Lower lobe of right lung (tissue), 2 donors: ENCODE data around the gene ARL13B. TPM values are rescaled to one million over a fixed set of nuclear protein-coding genes. Genes with fewer than 3 reads are reported as not detected.
"Not testable (repeated sequence)": the region's sequence is repeated elsewhere in the genome, so short reads cannot be mapped to it uniquely, and the experiment has no call there.

Experiments used
- ATAC-seq, 2 donors: fragments of 200-7000 bp; cut with Tn5 transposase; one replicate each; pipeline ENCODE4 v1.9.1; 2020 to 2022; ENCODE audit warnings: mild to moderate bottlenecking in 2 of 2, moderate library complexity in 2 of 2
- DNase-seq: peaks from one replicate; pipeline ENCODE4 v3.0.0-alpha.2; 2020
- H3K27ac ChIP-seq: fragments of 200-600 bp; one replicate; pipeline ENCODE4 v1.8.0; 2022
- H3K27me3 ChIP-seq: fragments of 200-600 bp; one replicate; pipeline ENCODE4 v1.8.0; 2022; ENCODE audit warnings: low read depth
- H3K36me3 ChIP-seq: fragments of 200-600 bp; one replicate; pipeline ENCODE4 v1.8.0; 2022; ENCODE audit warnings: mild to moderate bottlenecking
- H3K4me1 ChIP-seq: fragments of 200-600 bp; one replicate; pipeline ENCODE4 v1.8.0; 2022
- H3K4me3 ChIP-seq: fragments of 200-600 bp; one replicate; pipeline ENCODE4 v1.8.0; 2022; ENCODE audit warnings: mild to moderate bottlenecking
- H3K9me3 ChIP-seq: fragments of 200-600 bp; one replicate; pipeline ENCODE4 v1.8.0; 2022
- intact Hi-C: fragments of 100-400 bp; cut with DNase I; formaldehyde crosslinking; loops from one replicate; pipeline ENCODE4 v1.11.0; 2022
- total RNA-seq: library from RNA; stranded (reverse); fragmentation: NEBNext Ultra II Directional; extraction: Animal tissue kit (Norgen Biotek cat#: 25700); gene quantifications from one replicate; pipeline ENCODE4 v1.2.1, GENCODE V29; 2021
- TF ChIP-seq, protein P1 (sequence below): fragments of 200-600 bp; IDR thresholded peaks from one replicate; pipeline ENCODE4 v1.8.0; 2022; ENCODE audit warnings: antibody characterized with exemption, mild to moderate bottlenecking
- donor health status: DM: no; HTN: yes; CAD: no; lungs with severe emphysema.

The ARL13B gene
- total RNA-seq, 1 donor from 2014 or later: 21.1 TPM

DNA sequence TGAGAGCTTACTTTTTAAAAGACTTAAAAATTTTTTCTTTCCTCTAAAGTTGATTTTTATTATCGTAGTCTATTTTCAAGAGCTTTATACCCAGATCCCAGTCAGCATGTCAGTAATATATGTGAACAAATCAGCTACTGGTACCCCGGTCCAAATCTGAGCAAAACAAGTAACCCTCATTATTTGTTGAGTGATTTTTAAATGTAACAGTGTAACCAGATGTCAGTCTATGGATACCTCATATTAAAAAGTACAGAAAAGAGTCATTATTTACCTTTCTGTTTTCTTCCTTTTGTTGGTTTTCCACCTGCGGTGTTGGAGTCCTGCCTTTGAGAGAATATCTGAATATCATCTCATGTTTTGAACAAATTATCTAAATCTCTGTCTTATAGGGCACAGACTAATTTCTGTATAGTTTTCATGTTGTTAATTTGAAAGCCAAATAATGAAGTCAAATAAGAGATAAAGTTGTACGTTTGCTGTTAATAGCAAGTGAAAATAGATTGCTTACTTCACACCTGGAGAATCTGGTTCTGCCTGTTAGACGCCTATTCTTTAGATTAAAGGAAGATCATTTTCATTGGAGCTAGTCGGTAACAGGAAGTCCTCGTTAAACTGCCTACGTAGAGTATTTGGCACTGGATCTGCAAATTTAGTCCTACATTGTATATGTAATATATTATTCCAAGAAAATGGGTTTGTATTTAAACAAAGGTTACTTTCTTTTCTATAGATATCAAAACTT is 48.3 kb downstream of the ARL13B start, which contains the start of gene STX19:
STX19 (minus strand) TSS at position 505 of the 745 bp plus-strand sequence. CDS start 13,328 bp downstream, outside the sequence.
- no peaks in the 10 kb centered on the region for H3K4me1 ChIP-seq
- intact Hi-C loops: no loop called here
- TF ChIP-seq, protein P1, sequence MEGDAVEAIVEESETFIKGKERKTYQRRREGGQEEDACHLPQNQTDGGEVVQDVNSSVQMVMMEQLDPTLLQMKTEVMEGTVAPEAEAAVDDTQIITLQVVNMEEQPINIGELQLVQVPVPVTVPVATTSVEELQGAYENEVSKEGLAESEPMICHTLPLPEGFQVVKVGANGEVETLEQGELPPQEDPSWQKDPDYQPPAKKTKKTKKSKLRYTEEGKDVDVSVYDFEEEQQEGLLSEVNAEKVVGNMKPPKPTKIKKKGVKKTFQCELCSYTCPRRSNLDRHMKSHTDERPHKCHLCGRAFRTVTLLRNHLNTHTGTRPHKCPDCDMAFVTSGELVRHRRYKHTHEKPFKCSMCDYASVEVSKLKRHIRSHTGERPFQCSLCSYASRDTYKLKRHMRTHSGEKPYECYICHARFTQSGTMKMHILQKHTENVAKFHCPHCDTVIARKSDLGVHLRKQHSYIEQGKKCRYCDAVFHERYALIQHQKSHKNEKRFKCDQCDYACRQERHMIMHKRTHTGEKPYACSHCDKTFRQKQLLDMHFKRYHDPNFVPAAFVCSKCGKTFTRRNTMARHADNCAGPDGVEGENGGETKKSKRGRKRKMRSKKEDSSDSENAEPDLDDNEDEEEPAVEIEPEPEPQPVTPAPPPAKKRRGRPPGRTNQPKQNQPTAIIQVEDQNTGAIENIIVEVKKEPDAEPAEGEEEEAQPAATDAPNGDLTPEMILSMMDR: no peak
- H3K9me3 ChIP-seq: no peaks in the 10 kb centered on the region
- peak within 1 kb of the TSS; percentile 32 for H3K27ac ChIP-seq
- DNase-seq: no peak
- no peaks in the 10 kb centered on the region for H3K36me3 ChIP-seq
- no peaks in the 10 kb centered on the region for H3K27me3 ChIP-seq
- H3K4me3 ChIP-seq: peak within 1 kb of the TSS; percentile 44
- peak; percentile 64 to 92 for ATAC-seq

GRCh38 chr3:94036909-94037507 is 57.1 kb downstream of the ARL13B start:
- Histone ChIP-seq H3K36me3 (no peaks in the 10 kb centered on the region), H3K4me1 (no peaks in the 10 kb centered on the region), H3K4me3 (no peak overlapping the region), H3K9me3 (no peaks in the 10 kb centered on the region), H3K27ac (no peak overlapping the region), H3K27me3 (no peaks in the 10 kb centered on the region)
- DNase-seq (no peak), ATAC-seq (peak in 1 of 2 donors; percentile 50)
- TF ChIP-seq, protein P1: peak; percentile 47
- intact Hi-C loops: no loop called here

GRCh38 chr3:94043285-94043684 is 63.3 kb downstream of the ARL13B start:
- intact Hi-C loops: no loop called here
- Histone ChIP-seq H3K4me1 (no peaks in the 10 kb centered on the region), H3K27ac (no peak overlapping the region), H3K9me3 (no peaks in the 10 kb centered on the region), H3K4me3 (no peak overlapping the region), H3K27me3 (no peaks in the 10 kb centered on the region), H3K36me3 (peaks cover 6% of the 10 kb centered on the region)
- TF ChIP-seq, protein P1: no peak
- DNase-seq: no peak
- no peak for ATAC-seq

GRCh38 chr3:94044100-94044936 is 64.4 kb downstream of the ARL13B start:
- H3K27ac ChIP-seq, DNase-seq, H3K9me3 ChIP-seq, H3K4me1 ChIP-seq, ATAC-seq, intact Hi-C loops, H3K27me3 ChIP-seq, H3K4me3 ChIP-seq, H3K36me3 ChIP-seq: not testable (repeated sequence)

GRCh38 chr3:94046533-94046932 is 66.6 kb downstream of the ARL13B start:
- H3K4me3 ChIP-seq: no peak overlapping the region
- intact Hi-C loops: no loop called here
- no peaks in the 10 kb centered on the region for H3K27me3 ChIP-seq
- no peak overlapping the region for H3K27ac ChIP-seq
- H3K4me1 ChIP-seq: no peaks in the 10 kb centered on the region
- ATAC-seq (no peak), DNase-seq (no peak)
- H3K9me3 ChIP-seq: no peaks in the 10 kb centered on the region
- TF ChIP-seq, protein P1: no peak
- peaks cover 6% of the 10 kb centered on the region for H3K36me3 ChIP-seq
